ENCODE data around the gene YKT6.

GRCh38 chr7:44236333-44236728 is 35.6 kb downstream of the YKT6 start:
- TF ChIP-seq CTCF (conservative IDR thresholded peaks at IDR 0.05; ENCODE audit: low read length) (no peak), EZH2phosphoT487 (IDR thresholded peaks at IDR 0.05; ENCODE audit: borderline replicate concordance) (no peak)
